K562 (cell line): Measurements from ENCODE around the gene DHX38. TPM values are rescaled to one million over a fixed set of nuclear protein-coding genes. Genes with fewer than 3 reads are reported as not detected.

Experiments
- ATAC-seq: fragments of 200-7000 bp; cut with Tn5 transposase; 3 replicates; pipeline ENCODE4 v1.9.1; 2020; ENCODE audit warnings: moderate library complexity
- BruUV-seq: library from RNA; stranded (reverse); fragments of 400-500 nt; replicated peaks from 2 replicates; lab custom pipeline; 2021; lab: Mats Ljungman, UMichigan
- CTCF ChIA-PET: fragments of 300-600 bp; formaldehyde crosslinking; extraction: SDS; loops from one replicate; lab custom pipeline; 2021; ENCODE audit warnings: low intra/inter-chr PET ratio; lab: Yijun Ruan, JAX
- POLR2A ChIA-PET: fragments of 300-600, 350-650 bp; sonication (Branson Sonifier 250); formaldehyde crosslinking; extraction: SDS; loops from one replicate; lab custom pipeline; 2021; ENCODE audit warnings: antibody characterized with exemption, inconsistent platforms; lab: Yijun Ruan, JAX
- DNase-seq, 4 experiments: peaks; one replicate each; pipeline versions ENCODE4 v3.0.0 to v3.0.0-alpha.2; 2011 to 2018; ENCODE audit warnings: low spot score in 3 of 4, mixed read lengths in 3 of 4; ENCODE audit errors: extremely low read depth in 1 of 4
- FAIRE-seq: peaks from 2 replicates; lab custom pipeline; 2011; peaks lifted over from hg19 to GRCh38; lab: Jason Lieb, UNC
- H2AFZ ChIP-seq: 2 replicates; pipeline ENCODE4 v1.6.0; 2011; ENCODE audit warnings: low read depth, low read length, control low read depth, inconsistent platforms
- H3K27ac ChIP-seq: fragments of 200-600 bp; 3 replicates; pipeline ENCODE4 v1.8.0; 2011; ENCODE audit warnings: low read depth, mild to moderate bottlenecking, control low read depth, inconsistent platforms, low read length, moderate library complexity, mixed read lengths; ENCODE audit errors: extremely low read depth
- H3K27me3 ChIP-seq, 2 experiments: fragments of 300-600 bp in 1 of 2; 2 replicates in 1 of 2; 3 replicates in 1 of 2; pipeline versions ENCODE4 v1.6.0 to v1.8.0; 2011; ENCODE audit warnings: inconsistent platforms in 2 of 2, low read length in 2 of 2, mild to moderate bottlenecking in 1 of 2, mixed read lengths in 1 of 2, moderate library complexity in 1 of 2; ENCODE audit not compliant: control insufficient read depth in 2 of 2, insufficient read depth in 2 of 2
- H3K36me3 ChIP-seq: fragments of 300-600 bp; 3 replicates; pipeline ENCODE4 v1.8.0; 2011; ENCODE audit warnings: mild to moderate bottlenecking, low read length, inconsistent platforms; ENCODE audit not compliant: control insufficient read depth, insufficient read depth
- H3K4me1 ChIP-seq, 2 experiments: fragments of 200-600 bp in 1 of 2; replicated peaks in 1 of 2; 2 replicates in 1 of 2; 3 replicates in 1 of 2; pipeline versions ENCODE4 v1.5.1 to v1.8.0; 2011; ENCODE audit warnings: inconsistent platforms in 2 of 2, low read length in 2 of 2, mild to moderate bottlenecking in 1 of 2, mixed read lengths in 1 of 2, moderate library complexity in 1 of 2; ENCODE audit not compliant: control insufficient read depth in 2 of 2, insufficient read depth in 2 of 2
- H3K4me2 ChIP-seq: 2 replicates; pipeline ENCODE4 v1.6.1; 2011; ENCODE audit warnings: low read length, control low read depth, inconsistent platforms, mixed read lengths; ENCODE audit not compliant: insufficient read depth
- H3K4me3 ChIP-seq: fragments of 200-600 bp; sonication (generic), shearing (Covaris generic); 2 replicates; pipeline ENCODE4 v1.5.1; 2016; ENCODE audit warnings: control low read depth, inconsistent platforms
- H3K79me2 ChIP-seq: fragments of 200-600 bp; 3 replicates; pipeline ENCODE4 v1.8.0; 2011; ENCODE audit warnings: low read length, inconsistent platforms; ENCODE audit not compliant: control insufficient read depth, insufficient read depth
- H3K9ac ChIP-seq, 2 experiments: 2 replicates each; pipeline versions ENCODE4 v1.6.0 to v1.6.1; 2011; ENCODE audit warnings: low read depth in 2 of 2, low read length in 2 of 2, control low read depth in 1 of 2, inconsistent platforms in 1 of 2, mild to moderate bottlenecking in 1 of 2, mixed read lengths in 1 of 2; ENCODE audit not compliant: insufficient read depth in 1 of 2
- H3K9me1 ChIP-seq: one replicate; pipeline ENCODE4 v1.6.0; 2011; ENCODE audit warnings: inconsistent platforms, mild to moderate bottlenecking, low read length, moderate library complexity; ENCODE audit not compliant: control insufficient read depth, insufficient read depth
- H3K9me3 ChIP-seq: replicated peaks from 2 replicates; pipeline ENCODE4 v1.5.1; 2011; ENCODE audit warnings: low read depth, low read length, inconsistent platforms; ENCODE audit not compliant: control insufficient read depth, insufficient read depth
- H4K20me1 ChIP-seq: replicated peaks from 2 replicates; pipeline ENCODE4 v1.6.1; 2011; ENCODE audit warnings: low read length, inconsistent platforms, mixed read lengths; ENCODE audit not compliant: control insufficient read depth, insufficient read depth
- PREB ChIP-seq: sonication (generic); formaldehyde crosslinking; IDR thresholded peaks from 2 replicates; pipeline ENCODE4 v1.8.1; 2023; ENCODE audit warnings: mild to moderate bottlenecking, missing genetic modification reagents
- PTRF ChIP-seq: fragments of 450-650 bp; IDR thresholded peaks from 2 replicates; pipeline ENCODE4 v1.6.1; 2016; ENCODE audit warnings: mild to moderate bottlenecking, missing genetic modification characterization, missing compliant biosample characterization
- SREBF2 ChIP-seq: sonication (generic); formaldehyde crosslinking; IDR thresholded peaks from 2 replicates; pipeline ENCODE4 v1.4.0; 2020; ENCODE audit warnings: mild to moderate bottlenecking, missing genetic modification reagents
- XRCC3 ChIP-seq: fragments of 450-650 bp; IDR thresholded peaks from 2 replicates; pipeline ENCODE4 v1.6.1; 2017; ENCODE audit warnings: mild to moderate bottlenecking, moderate library complexity
- WGBS: fragments of 100-300 bp; shearing (Covaris generic); methylation state at CpG from one replicate; pipeline ENCODE4 v1.1.6; 2016; ENCODE audit warnings: low coverage, mixed read lengths; ENCODE audit not compliant: insufficient coverage; ENCODE audit errors: missing lambda C conversion rate; 5-methylcytosine and 5-hydroxymethylcytosine counted together
- in situ Hi-C: fragments of 300-500 bp; cut with MboI; formaldehyde crosslinking; loops from 4 replicates; pipeline ENCODE4 v1.15.0; 2018; ENCODE audit warnings: inconsistent platforms, mixed read lengths
- intact Hi-C: fragments of 100-400 bp; cut with micrococcal nuclease; formaldehyde crosslinking; loops from 2 replicates; pipeline ENCODE4 v1.14.2; 2022
- polyA plus RNA-seq, 8 experiments: library from polyadenylated mRNA; depleted of rRNA in 4 of 8; stranded (reverse) in 5 of 8; unstranded in 3 of 8; fragments of >200 nt; fragmentation: Nextera tagmentation in 2 of 8; fragmentation: Illumina TruSeq in 1 of 8; extraction: Ambion mirVana in 2 of 8; extraction: Trizol in 1 of 8; gene quantifications; 2 replicates each; pipeline versions ENCODE4 v1.2.1 to v1.2.3, GENCODE V29; 2011 to 2014; ENCODE audit warnings: inconsistent platforms in 1 of 8, missing spikeins in 1 of 8
- total RNA-seq, 7 experiments: library from RNA; depleted of rRNA in 6 of 7; stranded (reverse); fragments of >200 nt in 6 of 7; fragmentation: Illumina TruSeq in 2 of 7; extraction: Trizol in 2 of 7; gene quantifications; 2 replicates each; pipeline versions ENCODE4 v1.2.1 to v1.2.3, GENCODE V29; 2011 to 2021; ENCODE audit warnings: low replicate concordance in 1 of 7

DHX38 gene
- total and polyA plus RNA-seq, 9 of the 15 experiments (the other 6 are each of a cell fraction or from before 2014, with no cell fraction given) = 2.8 to 76.8 (median 40.8) TPM

GRCh38 chr16:72122916-72123315 lies 29.3 kb downstream of the DHX38 start (continued):
- no peak for TF ChIP-seq PREB
- TF ChIP-seq SREBF2 (CRISPR knock-in tag) = no peak
- TF ChIP-seq XRCC3 = no peak

GRCh38 chr16:72123426-72123825 lies 29.8 kb downstream of the DHX38 start:
- CTCF ChIA-PET = interaction anchor here (0.5 kb wide), 1 partner anchor 1072 kb away, joined by 5 read pairs; no protein-coding TSS in a partner anchor
- intact Hi-C loops (no loop called here), in situ Hi-C loops (no loop called here)
- Histone ChIP-seq H3K79me2 (no peaks in the 10 kb centered on the region), H3K36me3 (no peaks in the 10 kb centered on the region), H3K4me3 (no peak overlapping the region), H4K20me1 (no peaks in the 10 kb centered on the region; the same call in 1 of the 2 replicates), H3K9me3 (no peaks in the 10 kb centered on the region), H2AFZ (0 out of 2 replicates have a peak overlapping the region, but pooled peaks have one; percentile 30), H3K27me3 (peaks cover 0 to 17% of the 10 kb centered on the region in 2 experiments; a peak in 4 of 5 replicates), H3K4me2 (no peak overlapping the region), H3K4me1 (peaks cover 0 to 8% of the 10 kb centered on the region in 2 experiments; a peak in 1 of 5 replicates), H3K9me1 (no peaks in the 10 kb centered on the region), H3K9ac (no peak overlapping the region), H3K27ac (no peak overlapping the region)
- 10% methylated on average over 8 of the region's 8 CpGs for WGBS
- no peak for ATAC-seq
- POLR2A ChIA-PET = interaction anchor here (0.8 kb wide), 1 partner anchor 13 kb away, joined by 3 read pairs; no protein-coding TSS in a partner anchor
- no TSS peak for BruUV-seq
- no peak for FAIRE-seq
- no peak for TF ChIP-seq PTRF (tag)
- DNase-seq = no peak
